SK-N-MC (cell line): ENCODE results near the gene HOATZ.

ENCODE experiments used
- EZH2 ChIP-seq: fragments of 200-600 bp; sonication (generic); IDR thresholded peaks from one replicate; pipeline ENCODE4 v1.6.1; 2017; ENCODE audit warnings: antibody characterized with exemption
- POLR2AphosphoS5 ChIP-seq: IDR thresholded peaks from 2 replicates; pipeline ENCODE4 v1.6.1; 2012; ENCODE audit warnings: mild to moderate bottlenecking, low read depth, low read length, borderline replicate concordance

DNA sequence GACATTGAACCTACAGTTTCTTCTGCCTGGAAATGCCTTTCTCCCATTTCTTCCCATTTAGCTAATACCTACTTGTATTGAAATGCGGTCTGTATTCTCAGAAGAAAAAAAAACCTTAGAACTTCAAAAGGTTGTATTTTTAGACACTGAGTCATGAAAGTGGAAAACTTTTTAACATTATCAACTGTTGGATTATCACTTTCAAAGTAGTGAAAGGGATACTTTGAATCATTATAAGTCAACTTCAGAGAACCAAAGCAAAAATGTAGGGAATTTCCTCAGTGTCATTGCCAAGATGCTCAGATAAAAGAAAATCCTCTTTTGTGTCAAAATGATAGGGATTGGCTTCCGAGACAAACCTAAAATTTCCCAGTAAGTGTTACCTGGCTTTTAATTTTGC lies 6.6 kb downstream of the HOATZ start:
- TF ChIP-seq EZH2 (no peak), POLR2AphosphoS5 (no peak)
